NCI-H226 (cell line): Measurements from ENCODE around the gene ADARB2.
"Not testable (repeated sequence)": the region's sequence is repeated elsewhere in the genome, so short reads cannot be mapped to it uniquely, and the experiment has no call there.

Experiments
- DNase-seq: peaks from one replicate; pipeline ENCODE4 v3.0.0-alpha.2; 2015

Gene ADARB2

DNA sequence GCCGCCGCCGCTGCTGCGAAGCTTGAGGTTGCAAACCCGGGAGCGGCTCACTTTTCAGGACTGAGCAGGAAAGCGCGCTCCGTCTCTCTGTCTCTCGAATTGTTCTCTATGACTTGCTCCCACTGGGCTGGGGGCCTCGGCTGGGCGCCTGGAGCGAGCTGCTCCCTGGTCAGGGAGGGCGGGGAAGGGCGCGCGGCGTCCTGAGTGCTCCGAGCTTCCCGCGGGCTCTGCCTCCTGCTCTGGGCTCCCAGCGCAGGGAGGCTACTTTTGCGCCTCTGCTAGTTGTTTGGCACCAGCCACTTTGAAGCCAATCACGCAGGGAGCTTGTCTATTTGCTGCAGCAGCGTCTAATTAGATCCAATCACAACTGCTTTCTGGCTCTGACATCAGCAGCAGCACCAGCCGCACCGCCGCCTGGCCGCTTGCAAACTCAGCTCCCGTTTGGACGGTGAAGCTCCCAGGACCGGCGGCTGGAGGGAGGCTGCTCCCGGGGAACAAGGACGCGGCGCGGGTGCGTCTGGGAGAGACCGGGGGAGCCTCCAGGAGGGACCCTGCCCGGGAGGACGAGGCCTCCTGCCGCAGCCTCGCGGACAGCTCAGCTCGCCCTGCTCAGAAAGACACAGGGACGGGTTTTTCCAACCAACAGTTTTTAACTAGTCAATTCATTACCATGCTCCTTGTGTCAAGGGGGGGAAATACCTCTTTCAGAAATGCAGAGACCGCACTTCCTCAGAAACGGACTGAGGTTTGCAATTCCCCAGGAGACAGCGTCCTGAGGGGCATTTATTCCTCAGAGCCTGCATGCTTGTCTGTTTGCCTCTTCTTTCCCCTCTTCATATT, at the start of gene ADARB2:
TSS of gene ADARB2 (minus strand) at position 304 of the 840 bp plus-strand sequence.
- no peak for DNase-seq

DNA sequence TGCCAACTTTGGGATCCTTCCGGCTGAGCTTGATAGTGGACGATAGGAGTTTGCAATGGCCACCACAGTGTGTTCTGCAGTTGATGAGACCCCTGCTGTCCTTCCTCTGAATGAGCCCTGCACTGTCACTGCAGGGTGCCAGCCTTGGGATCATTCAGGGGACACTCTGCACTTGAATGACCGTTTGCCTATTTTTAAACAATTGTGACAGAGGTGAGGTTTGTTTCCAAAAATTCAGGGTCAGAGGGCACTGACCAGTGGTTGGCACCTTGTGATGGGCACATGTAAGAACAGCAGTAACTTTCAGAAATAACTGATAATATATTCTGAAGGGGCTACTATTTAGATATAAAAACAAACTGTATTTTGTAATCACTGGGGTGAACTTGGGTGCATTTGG, 48.5 kb upstream of the ADARB2 start:
- DNase-seq, result no peak

- no peak for DNase-seq
Measured at GRCh38 chr10:1782841-1783240, 45.5 kb upstream of the ADARB2 start.

DNA sequence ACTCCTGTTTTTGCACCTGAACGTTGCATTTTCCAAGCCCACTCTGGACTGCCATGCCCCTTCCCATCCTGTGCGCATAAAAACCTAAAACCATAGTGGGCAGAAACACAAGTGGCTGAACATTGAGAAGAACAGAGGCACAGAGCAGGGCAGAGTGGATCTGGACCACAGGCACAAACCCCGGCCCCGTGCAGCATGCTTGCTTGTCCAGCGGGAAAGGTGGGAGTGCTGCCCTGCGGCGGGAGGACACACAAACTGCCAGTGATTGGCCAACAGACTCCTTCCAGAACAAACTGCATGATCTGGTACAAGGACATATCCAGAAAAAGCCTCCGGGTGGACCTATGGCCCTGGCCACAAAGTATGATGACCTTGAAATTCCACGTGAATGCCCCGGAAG, 42.5 kb upstream of the ADARB2 start:
- no peak for DNase-seq

GRCh38 chr10:1778375-1778969, 41.1 kb upstream of the ADARB2 start:
- DNase-seq, result no peak

DNA sequence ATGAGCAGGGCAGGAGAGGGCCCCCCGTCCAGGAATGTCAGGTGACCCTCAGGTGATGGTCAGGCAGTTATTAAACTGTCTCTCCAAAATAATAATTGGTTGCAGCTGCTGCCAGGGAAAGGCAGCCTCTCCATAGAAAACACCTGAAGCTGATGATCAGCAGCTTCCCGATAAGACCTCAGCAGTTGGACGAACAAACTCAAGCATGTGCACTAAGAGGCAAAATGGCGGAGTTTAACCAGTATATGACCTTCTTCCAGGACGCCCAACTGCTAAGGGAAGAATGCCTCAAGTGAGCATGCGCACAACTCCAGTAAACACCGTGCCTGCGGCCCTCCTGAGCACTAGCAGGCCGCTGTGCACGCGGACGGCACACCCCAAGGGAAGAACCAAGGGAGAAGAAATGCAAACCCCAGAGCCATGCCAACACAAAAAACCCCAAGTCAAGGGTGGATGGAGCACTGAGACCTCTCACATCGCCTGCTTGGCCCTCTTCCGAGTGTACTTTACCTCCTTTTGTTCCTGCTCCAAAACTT, 38.9 kb upstream of the ADARB2 start:
- no peak for DNase-seq

DNA sequence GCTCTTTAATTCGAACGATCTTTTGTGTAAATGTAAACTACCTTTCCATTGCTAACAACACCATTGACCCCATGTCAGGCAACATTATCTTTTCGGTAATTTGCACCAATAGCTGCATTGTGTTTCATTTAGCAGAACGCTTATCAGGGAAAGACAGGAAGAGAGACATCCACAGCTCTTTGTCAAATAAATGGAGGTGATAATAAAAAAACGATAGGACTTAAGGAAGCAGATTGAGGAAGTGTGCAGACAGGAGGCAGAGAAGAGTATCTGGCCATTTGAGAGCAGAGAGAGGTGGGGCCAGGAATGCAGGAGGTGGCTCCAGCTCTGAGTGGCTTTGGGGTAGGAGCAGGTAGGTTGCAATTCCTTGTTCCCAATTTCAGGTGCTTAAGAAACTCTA, 37.5 kb upstream of the ADARB2 start:
- no peak for DNase-seq

DNA sequence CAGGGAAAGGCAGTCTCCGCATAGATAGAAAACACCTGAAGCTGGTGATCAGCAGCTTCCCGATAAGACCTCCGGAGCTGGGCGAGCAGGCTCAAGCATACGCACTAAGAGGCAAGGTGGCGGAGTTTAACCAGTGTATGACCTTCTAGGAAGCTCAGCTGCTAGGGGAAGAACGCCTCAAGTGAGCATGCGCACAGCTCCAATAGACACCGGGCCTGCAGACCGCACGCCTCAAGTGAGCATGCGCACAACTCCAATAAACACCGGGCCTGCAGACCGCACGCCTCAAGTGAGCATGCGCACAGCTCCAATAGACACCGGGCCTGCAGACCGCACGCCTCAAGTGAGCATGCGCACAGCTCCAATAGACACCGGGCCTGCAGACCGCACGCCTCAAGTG, 35.9 kb upstream of the ADARB2 start:
- not testable (repeated sequence) for DNase-seq

DNA sequence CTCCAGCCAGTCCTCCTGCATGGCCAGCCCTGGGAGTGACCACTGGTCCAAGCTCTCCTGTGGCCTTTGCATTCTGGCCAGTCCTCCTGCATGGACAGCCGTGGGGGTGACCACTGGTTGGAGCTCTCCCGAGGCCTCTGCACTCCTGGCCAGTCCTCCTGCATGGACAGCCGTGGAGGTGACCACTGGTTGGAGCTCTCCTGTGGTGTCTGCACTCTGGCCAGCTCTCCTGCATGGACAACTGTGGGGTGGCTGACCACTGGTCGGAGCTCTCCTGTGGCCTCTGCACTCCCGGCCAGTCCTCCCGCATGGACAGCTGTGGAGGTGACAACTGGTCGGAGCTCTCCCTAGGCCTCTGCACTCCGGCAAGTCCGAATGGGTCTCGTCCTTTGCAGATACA, 28.7 kb upstream of the ADARB2 start:
- DNase-seq, result no peak

DNA sequence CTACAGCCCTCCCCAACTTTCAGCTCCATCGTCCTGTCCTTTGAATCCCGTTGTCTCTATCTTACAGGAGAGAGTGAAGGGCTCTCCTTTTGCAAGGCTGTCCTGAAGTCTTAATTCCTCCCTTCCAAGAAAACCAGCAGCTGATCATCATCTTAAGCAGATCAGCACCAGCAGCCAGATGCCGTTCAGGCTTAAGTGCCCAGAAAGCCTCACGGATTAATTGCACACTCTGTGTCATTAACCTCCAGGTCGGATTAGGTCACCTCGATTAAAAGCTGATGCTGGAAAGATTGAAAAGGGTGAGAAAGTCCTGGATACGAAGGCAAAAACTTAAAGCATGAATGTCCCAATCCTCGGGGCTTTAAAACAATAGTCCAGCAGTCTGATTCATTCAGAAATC, 24.8 kb upstream of the ADARB2 start:
- no peak for DNase-seq

- no peak for DNase-seq
Measured at GRCh38 chr10:1754506-1755153, 17.3 kb upstream of the ADARB2 start.

DNA sequence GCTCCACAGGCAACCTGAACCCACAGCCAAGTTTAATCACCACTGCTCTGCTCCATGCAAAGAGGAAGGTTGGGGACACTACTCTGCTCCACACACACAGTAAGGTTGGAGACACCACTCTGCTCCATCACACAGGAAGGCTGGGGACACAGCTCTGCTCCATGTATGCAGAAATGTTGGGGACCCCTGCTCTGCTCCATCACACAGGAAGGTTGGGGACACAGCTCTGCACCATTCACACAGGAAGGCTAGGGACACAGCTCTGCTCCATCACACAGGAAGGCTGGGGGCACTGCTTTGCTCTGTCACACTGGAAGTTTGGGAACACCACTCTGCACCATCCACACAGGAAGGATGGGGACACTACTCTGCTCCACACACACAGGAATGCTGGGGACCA, 14.8 kb upstream of the ADARB2 start:
- no peak for DNase-seq

DNA sequence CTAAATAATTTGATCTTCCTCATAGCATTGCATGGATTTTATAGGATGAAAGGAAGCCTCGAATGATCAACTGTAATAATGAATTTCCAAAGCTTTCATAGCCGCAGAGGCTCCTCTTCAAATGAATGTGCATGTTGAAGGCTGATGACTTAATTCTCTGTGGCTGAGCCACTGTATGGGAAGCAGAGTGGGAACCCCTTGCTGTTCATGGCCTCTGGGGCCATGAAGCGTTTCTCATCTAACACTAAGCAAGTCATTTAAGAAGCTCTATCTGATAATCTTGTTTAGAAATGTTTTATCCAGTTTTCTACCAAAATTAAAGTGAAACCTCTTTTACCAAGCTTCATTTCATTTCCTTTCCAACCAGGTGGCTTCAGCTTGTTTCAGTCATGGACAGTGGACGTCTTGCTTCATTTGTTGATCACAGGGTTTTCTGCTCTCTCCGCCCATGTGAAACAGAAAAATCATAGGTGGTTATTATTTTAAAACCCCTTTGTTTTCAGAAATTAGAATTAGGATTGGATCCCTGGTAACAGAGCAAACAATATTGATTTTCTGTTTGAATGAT, 10.3 kb upstream of the ADARB2 start:
- no peak for DNase-seq

DNA sequence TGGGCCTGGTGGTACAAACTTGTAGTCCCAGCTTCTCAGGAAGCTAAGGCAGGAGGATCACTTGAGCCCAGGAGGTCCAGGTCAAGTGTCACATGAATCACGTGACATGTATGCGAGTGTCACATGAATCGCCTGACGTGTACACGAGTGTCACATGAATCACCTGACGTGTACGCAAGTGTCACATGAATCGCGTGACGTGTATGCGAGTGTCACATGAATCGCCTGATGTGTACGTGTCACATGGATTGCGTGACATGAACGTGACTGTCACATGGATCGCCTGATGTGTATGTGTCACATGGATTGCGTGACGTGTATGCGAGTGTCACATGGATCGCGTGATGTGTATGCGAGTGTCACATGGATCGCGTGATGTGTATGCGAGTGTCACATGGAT, 9.5 kb upstream of the ADARB2 start:
- no peak for DNase-seq

DNA sequence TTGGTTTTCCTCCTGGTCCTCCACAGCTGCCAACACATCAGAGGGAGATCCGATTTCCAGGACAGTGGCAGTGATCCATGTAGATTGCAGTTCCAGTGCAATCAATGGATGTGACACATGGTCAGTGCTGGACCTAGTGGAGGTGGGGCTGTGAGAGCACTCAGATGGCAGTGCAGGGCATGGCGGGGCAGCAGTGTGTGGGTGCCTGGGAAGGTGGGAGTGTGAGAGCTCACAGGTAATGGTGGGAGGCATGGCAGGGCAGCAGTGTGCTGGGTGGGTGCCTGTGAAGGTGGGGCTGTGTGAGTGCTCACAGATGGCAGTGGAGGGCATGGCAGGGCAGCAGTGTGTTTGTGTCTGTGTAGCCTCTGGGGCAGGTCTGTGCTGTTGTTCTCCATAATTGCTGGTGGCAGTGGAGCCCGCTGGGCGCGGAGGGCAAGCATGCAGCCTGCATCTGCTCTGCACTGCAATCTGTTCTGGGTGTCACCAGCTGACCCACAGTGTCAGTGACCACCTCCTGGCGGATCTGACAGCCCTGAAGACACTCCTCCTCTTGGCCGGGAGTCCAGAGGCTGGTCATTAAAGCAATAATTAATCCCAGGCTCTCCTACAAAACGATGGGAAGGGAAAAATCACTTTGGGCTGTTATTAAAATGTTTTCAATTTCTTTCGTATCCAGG, 8.6 kb upstream of the ADARB2 start:
- DNase-seq, result no peak

DNA sequence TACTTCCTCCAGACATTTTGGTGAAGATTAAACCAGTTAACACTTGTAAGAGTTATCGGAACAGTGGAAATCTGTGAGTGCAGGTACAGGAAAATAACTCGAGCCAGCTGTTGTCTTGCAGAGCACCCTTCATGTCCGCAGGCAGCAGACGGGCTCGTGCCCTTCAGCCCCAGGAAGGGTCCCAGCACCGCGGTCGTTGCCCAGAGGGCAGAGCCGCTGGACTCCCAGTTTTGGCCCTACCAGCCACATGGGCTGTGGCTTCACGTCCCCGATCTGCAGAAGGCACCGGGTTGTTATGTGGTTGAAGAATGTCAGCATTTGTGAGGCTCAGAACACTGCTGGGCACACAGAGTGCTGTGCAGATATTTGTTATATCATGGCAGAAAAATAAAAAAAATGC, 7.2 kb upstream of the ADARB2 start:
- no peak for DNase-seq

DNA sequence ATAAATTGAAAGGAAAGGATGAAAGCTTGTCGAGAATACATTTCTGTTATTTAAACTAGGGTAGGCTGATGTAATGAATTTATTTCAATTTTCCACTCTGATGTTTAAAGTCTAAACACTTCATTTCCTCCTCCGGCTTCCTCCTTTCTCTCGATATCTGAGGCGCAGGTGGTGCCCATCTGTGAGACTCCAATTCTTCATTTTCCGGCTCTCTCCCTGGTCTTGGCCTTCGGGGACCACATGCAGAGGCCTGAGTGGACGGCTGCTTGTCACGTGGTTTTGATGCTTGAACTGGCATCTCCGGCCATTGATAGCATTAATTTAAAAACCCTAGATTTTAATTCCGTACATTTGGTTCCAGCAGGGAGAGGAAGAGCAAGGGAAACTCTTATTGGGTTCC, 5.8 kb upstream of the ADARB2 start:
- no peak for DNase-seq

GRCh38 chr10:1741450-1741849, 4.1 kb upstream of the ADARB2 start:
- no peak for DNase-seq

DNA sequence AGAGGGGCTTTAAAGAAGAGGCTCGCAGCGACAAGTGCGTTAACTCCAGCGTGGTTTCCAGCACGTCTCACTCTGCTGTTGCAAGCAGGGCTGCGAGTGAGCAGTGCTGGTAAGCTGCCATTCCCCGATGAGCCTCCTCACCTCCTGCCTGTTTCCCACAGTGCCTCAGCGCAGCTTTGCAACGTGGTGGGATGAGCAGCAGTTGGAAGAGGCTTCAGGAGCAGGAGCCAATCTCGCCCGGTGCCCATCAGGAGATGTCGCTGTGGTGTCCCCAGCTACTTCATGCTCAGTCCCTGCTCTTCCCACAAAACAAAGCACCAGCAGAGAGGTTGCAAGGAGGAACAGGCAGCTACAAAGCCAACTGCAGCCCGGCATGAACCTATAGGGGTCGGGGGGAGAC, 2.4 kb upstream of the ADARB2 start:
- DNase-seq, result no peak

DNA sequence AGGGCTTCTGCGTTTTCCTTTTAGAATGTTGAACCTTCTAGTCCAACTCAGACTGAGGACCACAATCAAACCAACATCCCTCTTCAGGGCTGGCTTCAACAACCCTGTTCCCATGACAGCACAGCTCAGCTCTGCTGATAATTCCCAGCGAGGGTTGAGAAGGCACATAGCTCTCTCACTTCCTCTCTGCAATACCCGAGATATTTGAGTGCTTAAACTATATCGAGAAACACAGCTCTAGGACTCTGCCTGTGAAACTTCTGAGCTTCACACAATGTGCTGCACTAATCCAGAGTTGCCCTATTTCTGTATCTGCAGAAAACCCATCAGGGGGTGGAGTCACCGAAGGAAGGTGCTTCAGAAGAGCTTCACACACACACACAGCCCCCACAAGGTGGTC, 1.6 kb upstream of the ADARB2 start:
- DNase-seq, result no peak

DNA sequence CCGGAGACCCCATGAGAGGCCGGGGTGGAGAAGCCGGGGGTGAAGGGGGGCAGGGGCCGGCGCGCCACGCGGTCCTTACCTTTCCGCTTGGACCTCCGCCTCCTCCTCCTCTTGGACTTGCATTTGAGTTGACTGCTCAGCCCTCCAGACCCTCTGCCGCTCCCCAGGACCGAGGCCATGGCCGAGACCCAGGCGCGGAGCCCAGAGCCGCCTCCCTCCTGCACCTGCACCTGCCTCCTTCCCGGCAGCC, 428 bp downstream of the ADARB2 start:
- DNase-seq, result no peak

DNA sequence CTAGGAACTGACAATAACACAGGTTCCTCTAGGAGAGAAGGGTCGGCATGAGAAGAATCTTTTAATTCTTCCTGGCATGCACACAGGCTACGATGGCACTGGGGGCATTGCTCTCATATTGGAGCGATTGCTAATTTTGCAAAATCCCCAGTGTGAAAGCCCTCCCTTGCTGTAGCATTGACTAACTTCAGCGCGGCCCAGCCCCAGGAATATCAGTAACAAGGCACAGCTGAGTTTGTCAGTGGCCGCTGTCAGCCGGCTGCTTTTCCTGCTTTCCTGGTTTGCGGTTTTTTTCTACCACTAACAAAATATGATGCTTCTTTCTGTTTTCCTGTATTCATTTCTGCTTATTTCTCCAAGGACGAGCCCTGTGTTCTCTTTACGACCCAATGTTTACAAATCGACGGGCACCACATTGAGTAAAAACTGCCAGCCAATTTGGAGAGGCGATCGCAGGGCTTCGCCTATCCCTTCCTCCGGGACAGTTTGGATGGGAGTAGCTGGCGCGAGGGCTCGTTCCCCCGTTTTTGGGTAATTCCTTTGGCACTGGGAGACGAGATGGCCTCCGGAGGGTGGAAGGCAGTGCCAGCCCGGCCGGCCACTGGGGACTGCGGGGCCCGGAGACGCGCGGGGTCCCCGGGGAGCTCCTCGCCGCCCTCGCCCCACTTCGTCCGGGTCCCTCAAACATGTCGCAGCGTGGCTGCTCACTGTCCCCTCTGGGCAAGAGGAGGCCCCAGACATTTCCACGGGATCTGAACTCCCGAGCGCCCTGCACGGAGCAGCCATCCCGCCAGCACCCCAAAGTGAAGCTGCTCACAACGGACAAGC, 967 bp downstream of the ADARB2 start:
- DNase-seq, result no peak

DNA sequence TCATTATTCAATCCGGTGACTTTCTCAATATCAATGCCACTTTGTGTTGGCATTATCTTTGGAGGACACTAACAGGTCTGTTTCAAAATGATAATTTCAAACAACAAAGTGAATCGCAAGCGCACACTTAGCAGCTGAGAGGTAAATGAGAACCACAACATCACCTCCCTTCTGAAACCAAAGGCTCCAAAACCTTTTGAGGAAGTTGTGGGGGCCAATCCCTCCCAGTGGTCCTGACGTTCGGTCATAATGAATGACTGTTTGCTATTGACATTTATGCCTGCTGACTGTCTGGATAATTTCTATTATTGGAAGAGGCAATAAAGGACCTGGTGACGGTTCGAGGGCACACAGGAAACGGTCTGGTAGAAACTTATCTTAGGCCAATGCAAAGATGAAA, 1.8 kb downstream of the ADARB2 start:
- DNase-seq, result no peak
